Stimulated activated CD8-positive, alpha-beta memory T cell treated with anti-CD3 and anti-CD28 coated beads, Interleukin-4, amount 100 ng/mL, for 48 hours (primary cell): Measurements from ENCODE around the gene ADGRB3.
"Not testable (repeated sequence)": the region's sequence is repeated elsewhere in the genome, so short reads cannot be mapped to it uniquely, and the experiment has no call there.

Source experiments
- DNase-seq: peaks from one replicate; pipeline ENCODE4 v3.0.0-alpha.2; 2020

The ADGRB3 gene

GRCh38 chr6:68743099-68743498 lies 108.0 kb downstream of the ADGRB3 start:
- DNase-seq: no peak

- not testable (repeated sequence) for DNase-seq
These were observed 109.3 kb downstream of the ADGRB3 start for GRCh38 chr6:68744376-68744775.

GRCh38 chr6:68746376-68746775 lies 111.3 kb downstream of the ADGRB3 start:
- no peak for DNase-seq

- DNase-seq: no peak
These were observed 112.2 kb downstream of the ADGRB3 start for GRCh38 chr6:68747110-68747790.

- DNase-seq: not testable (repeated sequence)
These were observed 112.8 kb downstream of the ADGRB3 start for GRCh38 chr6:68747832-68748231.

- DNase-seq: no peak
These were observed 119.7 kb downstream of the ADGRB3 start for GRCh38 chr6:68754681-68755213.

- DNase-seq: no peak
These were observed 121.6 kb downstream of the ADGRB3 start for GRCh38 chr6:68756454-68757375.

GRCh38 chr6:68757821-68758220 lies 122.7 kb downstream of the ADGRB3 start:
- no peak for DNase-seq

- DNase-seq: no peak
These were observed 123.5 kb downstream of the ADGRB3 start for GRCh38 chr6:68758559-68758958.

- DNase-seq: no peak
These were observed 125.4 kb downstream of the ADGRB3 start for GRCh38 chr6:68760485-68760884.

GRCh38 chr6:68760941-68761676 lies 126.0 kb downstream of the ADGRB3 start:
- no peak for DNase-seq

- no peak for DNase-seq
These were observed 126.9 kb downstream of the ADGRB3 start for GRCh38 chr6:68761985-68762384.

- no peak for DNase-seq
These were observed 136.3 kb downstream of the ADGRB3 start for GRCh38 chr6:68771426-68771825.

- DNase-seq: no peak
These were observed 139.8 kb downstream of the ADGRB3 start for GRCh38 chr6:68774843-68775242.

GRCh38 chr6:68776354-68776753 lies 141.3 kb downstream of the ADGRB3 start:
- DNase-seq: no peak

- DNase-seq: no peak
These were observed 142.9 kb downstream of the ADGRB3 start for GRCh38 chr6:68777956-68778355.

- DNase-seq: no peak
These were observed 143.4 kb downstream of the ADGRB3 start for GRCh38 chr6:68778356-68779020.

GRCh38 chr6:68779366-68779765 lies 144.3 kb downstream of the ADGRB3 start:
- no peak for DNase-seq

- DNase-seq: not testable (repeated sequence)
These were observed 155.0 kb downstream of the ADGRB3 start for GRCh38 chr6:68790128-68790527.

- not testable (repeated sequence) for DNase-seq
These were observed 179.9 kb downstream of the ADGRB3 start for GRCh38 chr6:68814976-68815375.

GRCh38 chr6:68826501-68826900 lies 191.4 kb downstream of the ADGRB3 start:
- no peak for DNase-seq

- DNase-seq: no peak
These were observed 199.5 kb downstream of the ADGRB3 start for GRCh38 chr6:68834551-68834950.

GRCh38 chr6:68838571-68838970 lies 203.5 kb downstream of the ADGRB3 start:
- DNase-seq: no peak
